GM23248 (cell line): ENCODE results near the gene MICU1.

ENCODE experiments used
- EZH2 ChIP-seq: fragments of 200-600 bp; sonication (generic); IDR thresholded peaks from 2 replicates; pipeline ENCODE4 v1.6.1; 2018; ENCODE audit warnings: antibody characterized with exemption, mild to moderate bottlenecking; ENCODE audit not compliant: insufficient read depth, poor library complexity, severe bottlenecking
- EZH2phosphoT487 ChIP-seq: fragments of 200-600 bp; sonication (generic); IDR thresholded peaks from 2 replicates; pipeline ENCODE4 v1.6.1; 2018; ENCODE audit warnings: antibody characterized with exemption, moderate library complexity, mild to moderate bottlenecking, low read depth; ENCODE audit not compliant: insufficient read depth

DNA sequence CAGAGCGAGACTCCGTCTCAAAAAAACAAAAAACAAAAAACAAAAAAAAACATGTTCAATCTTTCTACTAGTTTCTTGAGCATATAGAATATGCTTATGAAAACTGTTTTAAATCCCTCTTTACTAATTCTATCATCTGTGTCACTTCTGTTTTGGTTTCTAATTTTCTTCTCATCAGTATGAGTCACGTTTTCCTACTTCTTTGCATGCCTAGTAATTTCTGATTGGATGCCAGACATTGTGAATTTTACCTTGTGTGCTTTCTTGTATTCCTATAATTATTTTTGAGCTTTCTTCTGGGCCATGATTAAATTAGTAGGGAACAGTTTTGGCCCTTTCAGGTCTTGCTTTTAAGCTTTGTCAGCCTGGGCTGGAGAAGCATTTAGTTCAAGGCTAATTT is 9.9 kb downstream of the MICU1 start:
- TF ChIP-seq EZH2 (no peak), EZH2phosphoT487 (no peak)
